Germinal center (tissue), 1 donor: Measurements from ENCODE around the gene MRPS33.
A peak's percentile ranks its signal among the peaks of the same experiment; 100 is the strongest.
"Not testable (repeated sequence)": the region's sequence is repeated elsewhere in the genome, so short reads cannot be mapped to it uniquely, and the experiment has no call there.

ENCODE experiments used
- DNase-seq: peaks from one replicate; pipeline ENCODE4 v3.0.0; 2012; ENCODE audit warnings: mixed read lengths, low spot score

Gene MRPS33

GRCh38 chr7:141012044-141012685 is 2.6 kb downstream of the MRPS33 start:
- peak; percentile 49 for DNase-seq

GRCh38 chr7:141011443-141011842 is 3.3 kb downstream of the MRPS33 start:
- DNase-seq = no peak

GRCh38 chr7:141003172-141004065 is 11.3 kb downstream of the MRPS33 start:
- DNase-seq = no peak

GRCh38 chr7:141001546-141001945 is 13.2 kb downstream of the MRPS33 start:
- DNase-seq = no peak

- DNase-seq = no peak
Measured at GRCh38 chr7:141001122-141001521, 13.6 kb downstream of the MRPS33 start.

- DNase-seq = no peak
Measured at GRCh38 chr7:140998715-140999114, 16.0 kb downstream of the MRPS33 start.

- DNase-seq = no peak
Measured at GRCh38 chr7:140992422-140992821, 22.3 kb downstream of the MRPS33 start.

- no peak for DNase-seq
Measured at GRCh38 chr7:140990193-140990962, 24.4 kb downstream of the MRPS33 start.

- no peak for DNase-seq
Measured at GRCh38 chr7:140989068-140989467, 25.7 kb downstream of the MRPS33 start.

GRCh38 chr7:140983802-140984201 is 30.9 kb downstream of the MRPS33 start:
- DNase-seq = peak; percentile 37

GRCh38 chr7:140982508-140982907 is 32.2 kb downstream of the MRPS33 start:
- no peak for DNase-seq

GRCh38 chr7:140981951-140982350 is 32.8 kb downstream of the MRPS33 start:
- DNase-seq = no peak

- DNase-seq = no peak
Measured at GRCh38 chr7:140977741-140978140, 37.0 kb downstream of the MRPS33 start.

GRCh38 chr7:140972876-140973829 is 41.6 kb downstream of the MRPS33 start:
- no peak for DNase-seq

- DNase-seq = no peak
Measured at GRCh38 chr7:140972344-140972743, 42.4 kb downstream of the MRPS33 start.

- DNase-seq = no peak
Measured at GRCh38 chr7:140967438-140967837, 47.3 kb downstream of the MRPS33 start.

GRCh38 chr7:140966561-140967233 is 48.1 kb downstream of the MRPS33 start:
- no peak for DNase-seq

GRCh38 chr7:140961117-140961516 is 53.6 kb downstream of the MRPS33 start:
- DNase-seq = no peak

GRCh38 chr7:140956997-140957396 is 57.8 kb downstream of the MRPS33 start:
- DNase-seq = not testable (repeated sequence)
